Activated CD4-positive, alpha-beta T cell treated with anti-CD3 and anti-CD28 coated beads for 48 hours (primary cell): ENCODE results near the gene PTPN3.

Experiments used
- DNase-seq: peaks from one replicate; pipeline ENCODE4 v3.0.0-alpha.2; 2020

PTPN3 gene

GRCh38 chr9:109452761-109453160, 45.3 kb downstream of the PTPN3 start:
- DNase-seq = no peak

- no peak for DNase-seq
Observed at GRCh38 chr9:109451311-109452025, 46.6 kb downstream of the PTPN3 start.

GRCh38 chr9:109450346-109450745, 47.8 kb downstream of the PTPN3 start:
- DNase-seq = no peak

- no peak for DNase-seq
Observed at GRCh38 chr9:109449036-109449798, 48.9 kb downstream of the PTPN3 start.

GRCh38 chr9:109448223-109448622, 49.9 kb downstream of the PTPN3 start:
- no peak for DNase-seq

GRCh38 chr9:109447329-109448076, 50.6 kb downstream of the PTPN3 start:
- peak; percentile 15 for DNase-seq

- no peak for DNase-seq
Observed at GRCh38 chr9:109444771-109445320, 53.3 kb downstream of the PTPN3 start.

- no peak for DNase-seq
Observed at GRCh38 chr9:109442716-109443115, 55.4 kb downstream of the PTPN3 start.

GRCh38 chr9:109441296-109441695, 56.8 kb downstream of the PTPN3 start:
- DNase-seq = no peak

GRCh38 chr9:109440797-109441287, 57.3 kb downstream of the PTPN3 start:
- peak; percentile 71 for DNase-seq

GRCh38 chr9:109440117-109440515, 58.0 kb downstream of the PTPN3 start:
- DNase-seq = no peak

- no peak for DNase-seq
Observed at GRCh38 chr9:109439378-109440116, 58.6 kb downstream of the PTPN3 start.

- DNase-seq = no peak
Observed at GRCh38 chr9:109437286-109437685, 60.8 kb downstream of the PTPN3 start.

- no peak for DNase-seq
Observed at GRCh38 chr9:109436071-109436470, 62.0 kb downstream of the PTPN3 start.

GRCh38 chr9:109433476-109433875, 64.6 kb downstream of the PTPN3 start:
- no peak for DNase-seq

- no peak for DNase-seq
Observed at GRCh38 chr9:109430231-109430630, 67.9 kb downstream of the PTPN3 start.

- DNase-seq = no peak
Observed at GRCh38 chr9:109428854-109429253, 69.3 kb downstream of the PTPN3 start.

GRCh38 chr9:109427886-109428285, 70.2 kb downstream of the PTPN3 start:
- no peak for DNase-seq

GRCh38 chr9:109426626-109427402, 71.3 kb downstream of the PTPN3 start:
- DNase-seq = no peak

- DNase-seq = no peak
Observed at GRCh38 chr9:109424618-109425017, 73.5 kb downstream of the PTPN3 start.

GRCh38 chr9:109423877-109424276, 74.2 kb downstream of the PTPN3 start:
- DNase-seq = no peak

GRCh38 chr9:109422641-109423040, 75.5 kb downstream of the PTPN3 start:
- DNase-seq = no peak
